GM12873 (cell line): ENCODE results near the gene CTBS.

Source experiments
- CTCF ChIP-seq: IDR thresholded peaks from 2 replicates; pipeline ENCODE4 v1.5.1; 2012; ENCODE audit warnings: low read depth, mild to moderate bottlenecking, moderate library complexity, low read length, control low read depth; ENCODE audit not compliant: insufficient read depth; ENCODE audit errors: missing control alignments

CTBS gene

DNA sequence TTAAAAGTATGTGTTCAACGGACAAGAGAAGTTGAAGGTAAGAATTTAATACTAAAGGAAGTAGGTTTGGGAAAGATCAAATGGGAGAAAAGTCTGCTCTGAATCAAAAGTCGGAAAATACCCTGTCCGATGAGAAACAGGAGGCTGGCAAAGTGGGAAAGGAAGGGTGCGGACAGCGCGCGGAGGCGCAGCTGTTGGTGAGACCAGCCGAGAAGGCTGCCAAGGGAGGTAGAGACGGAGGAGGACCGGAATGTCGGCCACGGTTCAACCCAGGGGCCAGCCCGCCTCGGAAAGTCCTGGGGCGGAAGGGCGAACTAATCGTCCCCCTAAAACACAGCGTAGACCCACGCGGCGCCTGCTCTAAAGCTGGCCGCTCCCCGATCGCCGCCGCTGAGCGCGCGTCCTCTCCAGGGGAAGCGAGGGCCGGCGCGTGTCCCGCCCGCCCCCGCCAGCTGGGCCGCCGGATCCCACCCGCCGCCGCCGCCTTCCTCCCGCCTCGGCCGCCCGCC, 68.7 kb downstream of the CTBS start:
- no peak for TF ChIP-seq CTCF

GRCh38 chr1:84504580-84505492, 69.4 kb downstream of the CTBS start:
- TF ChIP-seq CTCF: no peak

DNA sequence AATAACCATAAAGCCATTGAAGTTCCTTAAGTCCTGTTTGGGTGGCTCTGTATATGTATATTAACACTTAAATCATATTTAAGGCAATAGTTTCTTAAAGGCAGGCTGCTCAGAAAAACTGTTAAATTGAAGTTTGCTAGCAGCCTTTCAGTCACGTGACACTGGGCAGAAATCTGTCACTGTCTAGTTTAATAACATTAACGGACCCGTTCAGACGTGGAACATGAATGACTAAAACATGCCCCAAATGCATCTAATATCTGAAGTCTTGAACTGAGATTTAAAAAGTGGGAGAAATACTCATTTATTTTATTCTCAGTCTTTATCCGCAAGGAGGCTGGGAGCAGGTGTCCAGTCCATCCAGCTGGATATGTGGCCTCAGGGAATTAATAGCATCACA, 71.3 kb downstream of the CTBS start:
- no peak for TF ChIP-seq CTCF
